ENCODE results near the gene PRMT3.
A peak's percentile ranks its signal among the peaks of the same experiment; 100 is the strongest.

Gene PRMT3

DNA sequence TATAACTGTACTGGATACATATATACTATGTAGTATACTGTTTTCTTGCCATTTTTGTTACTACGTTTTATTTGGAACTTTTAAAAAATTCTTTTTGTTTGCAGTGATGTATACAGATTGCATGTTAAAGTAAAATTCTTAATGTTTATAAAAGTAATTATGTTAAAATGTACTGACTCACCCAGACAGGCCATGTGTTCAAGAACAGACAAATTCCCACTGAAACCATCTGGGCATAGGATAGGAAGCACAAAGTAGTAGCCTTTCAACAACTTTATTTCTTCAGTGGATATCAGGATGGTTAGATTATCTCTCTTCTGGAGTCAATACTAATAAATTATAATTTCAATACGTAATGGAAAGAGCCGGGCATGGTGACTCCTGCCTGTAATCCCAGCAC, 19.8 kb downstream of the PRMT3 start:
- TF ChIP-seq, protein P1, sequence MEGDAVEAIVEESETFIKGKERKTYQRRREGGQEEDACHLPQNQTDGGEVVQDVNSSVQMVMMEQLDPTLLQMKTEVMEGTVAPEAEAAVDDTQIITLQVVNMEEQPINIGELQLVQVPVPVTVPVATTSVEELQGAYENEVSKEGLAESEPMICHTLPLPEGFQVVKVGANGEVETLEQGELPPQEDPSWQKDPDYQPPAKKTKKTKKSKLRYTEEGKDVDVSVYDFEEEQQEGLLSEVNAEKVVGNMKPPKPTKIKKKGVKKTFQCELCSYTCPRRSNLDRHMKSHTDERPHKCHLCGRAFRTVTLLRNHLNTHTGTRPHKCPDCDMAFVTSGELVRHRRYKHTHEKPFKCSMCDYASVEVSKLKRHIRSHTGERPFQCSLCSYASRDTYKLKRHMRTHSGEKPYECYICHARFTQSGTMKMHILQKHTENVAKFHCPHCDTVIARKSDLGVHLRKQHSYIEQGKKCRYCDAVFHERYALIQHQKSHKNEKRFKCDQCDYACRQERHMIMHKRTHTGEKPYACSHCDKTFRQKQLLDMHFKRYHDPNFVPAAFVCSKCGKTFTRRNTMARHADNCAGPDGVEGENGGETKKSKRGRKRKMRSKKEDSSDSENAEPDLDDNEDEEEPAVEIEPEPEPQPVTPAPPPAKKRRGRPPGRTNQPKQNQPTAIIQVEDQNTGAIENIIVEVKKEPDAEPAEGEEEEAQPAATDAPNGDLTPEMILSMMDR (IDR thresholded peaks at IDR 0.05; ENCODE audit: low read depth, low read length): no peak
- H3K4me3 ChIP-seq (ENCODE audit: low read depth, low read length): no peak overlapping the region

- H3K4me3 ChIP-seq (ENCODE audit: low read depth, low read length): no peak overlapping the region
- TF ChIP-seq, protein P1 (IDR thresholded peaks at IDR 0.05; ENCODE audit: low read depth, low read length): no peak
These were observed 27.9 kb downstream of the PRMT3 start for GRCh38 chr11:20415432-20415831.

DNA sequence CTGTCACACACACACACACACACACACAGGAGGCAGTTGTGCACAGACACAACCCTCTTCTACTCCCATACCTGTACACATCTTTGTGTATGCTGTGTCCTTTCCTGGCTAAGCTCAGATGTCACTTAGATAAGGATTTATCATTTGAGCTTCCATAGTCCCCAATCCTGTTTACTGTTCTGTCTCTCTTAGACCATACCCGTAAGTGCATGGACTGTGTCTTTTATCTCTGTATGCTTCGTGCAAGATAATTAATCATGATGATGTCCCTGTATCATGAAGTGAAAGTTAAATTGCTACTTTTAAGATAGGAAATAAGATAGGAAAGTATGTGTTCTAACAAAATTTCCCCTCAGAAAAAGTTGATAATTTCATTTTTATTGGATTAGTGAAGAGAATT, 30.3 kb downstream of the PRMT3 start:
- no peak overlapping the region for H3K4me3 ChIP-seq (ENCODE audit: low read depth, low read length)
- TF ChIP-seq, protein P1 (IDR thresholded peaks at IDR 0.05; ENCODE audit: low read depth, low read length): no peak

- TF ChIP-seq, protein P1 (IDR thresholded peaks at IDR 0.05; ENCODE audit: low read depth, low read length): no peak
- no peak overlapping the region for H3K4me3 ChIP-seq (ENCODE audit: low read depth, low read length)
These were observed 34.4 kb downstream of the PRMT3 start for GRCh38 chr11:20421946-20422345.

DNA sequence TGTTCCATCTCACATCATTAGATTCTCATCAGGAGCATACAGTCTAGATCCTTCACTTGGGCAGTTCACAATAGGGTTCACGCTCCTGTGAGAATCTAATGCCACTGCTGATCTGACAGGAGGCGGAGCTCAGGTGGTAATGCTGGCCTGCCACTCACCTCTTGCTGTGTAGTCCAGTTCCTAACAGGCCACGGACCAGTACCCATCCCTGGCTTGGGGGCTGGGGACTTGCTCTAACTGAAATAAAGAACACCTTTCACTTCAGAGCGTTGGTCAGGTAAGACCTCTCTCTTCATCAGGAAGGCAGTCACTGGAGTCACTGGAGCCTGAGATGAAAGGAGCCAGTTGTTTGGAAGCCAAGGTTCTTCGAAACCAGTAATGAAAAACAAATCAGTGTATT, 41.7 kb downstream of the PRMT3 start:
- TF ChIP-seq, protein P1 (IDR thresholded peaks at IDR 0.05; ENCODE audit: low read depth, low read length): no peak

DNA sequence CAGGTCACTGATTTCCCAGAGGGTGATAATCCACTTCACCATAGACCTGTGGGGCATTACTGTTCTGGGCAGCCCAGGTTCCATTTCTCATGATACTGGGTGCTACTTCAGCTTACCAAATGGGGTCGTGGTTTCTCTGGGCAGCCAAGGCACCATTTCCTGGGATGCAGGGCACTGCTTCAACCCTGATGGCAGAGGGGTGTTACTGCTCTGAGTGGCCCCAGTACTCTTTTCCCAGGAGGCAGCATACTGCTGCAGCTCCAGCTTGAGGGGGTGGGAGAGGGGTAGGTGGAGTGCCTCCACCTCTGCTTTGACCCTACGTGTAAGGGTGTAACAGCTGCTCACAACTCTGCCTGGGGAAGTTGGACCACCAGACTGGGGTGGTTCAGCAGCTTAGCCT, 51.1 kb downstream of the PRMT3 start:
- TF ChIP-seq, protein P1 (IDR thresholded peaks at IDR 0.05; ENCODE audit: low read depth, low read length): no peak
- no peak overlapping the region for H3K4me3 ChIP-seq (ENCODE audit: low read depth, low read length)

More for the DNA sequence above, 41.7 kb downstream of the PRMT3 start:
- no peak overlapping the region for H3K4me3 ChIP-seq (ENCODE audit: low read depth, low read length)

GRCh38 chr11:20443596-20443995, 56.1 kb downstream of the PRMT3 start:
- no peak overlapping the region for H3K4me3 ChIP-seq (ENCODE audit: low read depth, low read length)
- TF ChIP-seq, protein P1 (IDR thresholded peaks at IDR 0.05; ENCODE audit: low read depth, low read length): peak; percentile 14; the same call in 1 of the 2 replicates

Data from WI38 (cell line).